Measurements from ENCODE around the gene TAB2. TPM values are rescaled to one million over a fixed set of nuclear protein-coding genes. Genes with fewer than 3 reads are reported as not detected.

The TAB2 gene
- total RNA-seq, 4 donors from 2014 or later: 32.5 to 71.4 (median 43.8) TPM

- no peak for DNase-seq (ENCODE audit: low spot score in 2 of 2)
- no peak overlapping the region for H3K4me3 ChIP-seq (ENCODE audit: low read depth, poor library complexity, severe bottlenecking)
- no peak for TF ChIP-seq POLR2A (IDR thresholded peaks at IDR 0.05)
- TF ChIP-seq, protein P1, sequence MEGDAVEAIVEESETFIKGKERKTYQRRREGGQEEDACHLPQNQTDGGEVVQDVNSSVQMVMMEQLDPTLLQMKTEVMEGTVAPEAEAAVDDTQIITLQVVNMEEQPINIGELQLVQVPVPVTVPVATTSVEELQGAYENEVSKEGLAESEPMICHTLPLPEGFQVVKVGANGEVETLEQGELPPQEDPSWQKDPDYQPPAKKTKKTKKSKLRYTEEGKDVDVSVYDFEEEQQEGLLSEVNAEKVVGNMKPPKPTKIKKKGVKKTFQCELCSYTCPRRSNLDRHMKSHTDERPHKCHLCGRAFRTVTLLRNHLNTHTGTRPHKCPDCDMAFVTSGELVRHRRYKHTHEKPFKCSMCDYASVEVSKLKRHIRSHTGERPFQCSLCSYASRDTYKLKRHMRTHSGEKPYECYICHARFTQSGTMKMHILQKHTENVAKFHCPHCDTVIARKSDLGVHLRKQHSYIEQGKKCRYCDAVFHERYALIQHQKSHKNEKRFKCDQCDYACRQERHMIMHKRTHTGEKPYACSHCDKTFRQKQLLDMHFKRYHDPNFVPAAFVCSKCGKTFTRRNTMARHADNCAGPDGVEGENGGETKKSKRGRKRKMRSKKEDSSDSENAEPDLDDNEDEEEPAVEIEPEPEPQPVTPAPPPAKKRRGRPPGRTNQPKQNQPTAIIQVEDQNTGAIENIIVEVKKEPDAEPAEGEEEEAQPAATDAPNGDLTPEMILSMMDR (IDR thresholded peaks at IDR 0.05): no peak
- WGBS, 2 donors: 81 to 94% methylated on average over 4 of the region's 4 CpGs
- intact Hi-C loops (cut with DNase I; ENCODE audit: low total_unique reads): no loop called here
Measured at GRCh38 chr6:149414009-149414408, 96.5 kb downstream of the TAB2 start.

DNA sequence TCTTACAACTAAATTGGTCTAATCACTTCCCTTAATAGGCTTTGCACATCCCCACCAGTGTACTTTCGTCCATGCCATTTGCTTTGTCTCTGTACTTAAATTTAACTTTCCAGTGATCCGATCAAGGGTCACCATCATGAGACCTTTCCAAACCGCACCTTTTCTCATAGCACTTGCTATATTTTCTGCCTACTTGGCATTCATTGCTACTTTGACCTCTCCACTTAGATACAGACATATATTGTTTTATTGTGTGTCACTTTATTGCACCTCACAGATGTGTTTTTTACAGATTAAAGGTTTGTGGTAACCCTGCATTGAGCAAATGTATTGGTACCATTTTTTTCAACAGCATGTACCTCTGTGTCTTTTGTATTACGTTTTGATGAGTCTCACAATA is 97.3 kb downstream of the TAB2 start:
- 92 to 94% methylated on average over 4 of the region's 4 CpGs for WGBS, 2 donors

DNA sequence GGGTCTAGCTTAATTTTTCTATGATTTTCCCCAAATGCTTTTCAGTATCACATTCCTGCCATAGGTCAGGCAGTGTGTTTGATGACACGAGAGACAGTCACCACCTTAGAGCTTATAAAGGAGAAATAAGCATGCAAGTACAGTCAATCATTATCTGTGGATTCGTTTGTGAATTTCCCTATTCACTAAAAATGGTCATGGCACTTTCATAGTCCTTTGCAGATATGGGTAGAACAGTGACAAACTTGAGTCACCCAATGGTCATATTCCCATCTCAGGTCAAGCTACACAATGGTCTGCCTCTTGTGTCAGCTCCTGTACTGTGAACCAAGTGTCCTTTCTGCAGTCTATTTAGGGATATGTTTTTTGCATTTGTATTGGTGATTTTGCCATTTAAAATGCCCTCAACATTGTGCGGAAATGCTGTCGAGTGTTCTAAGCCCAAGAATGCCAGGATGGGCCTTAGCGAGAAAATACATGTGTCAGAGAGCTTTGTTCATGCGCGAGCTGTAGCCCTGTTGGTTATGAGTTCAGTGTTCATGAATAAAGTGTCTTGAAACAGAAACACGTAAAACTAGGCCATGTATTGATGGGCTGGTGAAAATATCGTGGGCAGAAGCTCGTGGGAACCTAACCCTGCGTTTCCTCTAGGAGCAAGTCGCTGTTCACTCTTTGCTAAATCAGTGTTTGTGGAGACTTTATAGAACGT is 102.3 kb downstream of the TAB2 start:
- no peak overlapping the region for H3K4me3 ChIP-seq (ENCODE audit: low read depth, poor library complexity, severe bottlenecking)
- TF ChIP-seq, protein P1 (IDR thresholded peaks at IDR 0.05): no peak
- no peak for TF ChIP-seq POLR2A (IDR thresholded peaks at IDR 0.05)
- DNase-seq (ENCODE audit: low spot score in 2 of 2): no peak
- intact Hi-C loops (cut with DNase I; ENCODE audit: low total_unique reads): no loop called here
- WGBS, 2 donors: 89 to 91% methylated on average over 13 of the region's 13 CpGs

More for the DNA sequence above, 97.3 kb downstream of the TAB2 start:
- TF ChIP-seq, protein P1 (IDR thresholded peaks at IDR 0.05): no peak
- no peak for TF ChIP-seq POLR2A (IDR thresholded peaks at IDR 0.05)
- H3K4me3 ChIP-seq (ENCODE audit: low read depth, poor library complexity, severe bottlenecking): no peak overlapping the region
- no peak for DNase-seq (ENCODE audit: low spot score in 2 of 2)
- intact Hi-C loops (cut with DNase I; ENCODE audit: low total_unique reads): no loop called here

GRCh38 chr6:149421132-149421531 is 103.6 kb downstream of the TAB2 start:
- 78 to 81% methylated on average over 5 of the region's 5 CpGs for WGBS, 2 donors
- TF ChIP-seq, protein P1 (IDR thresholded peaks at IDR 0.05): no peak
- no peak for TF ChIP-seq POLR2A (IDR thresholded peaks at IDR 0.05)
- no peak overlapping the region for H3K4me3 ChIP-seq (ENCODE audit: low read depth, poor library complexity, severe bottlenecking)
- intact Hi-C loops (cut with DNase I; ENCODE audit: low total_unique reads): no loop called here
- DNase-seq (ENCODE audit: low spot score in 2 of 2): no peak

DNA sequence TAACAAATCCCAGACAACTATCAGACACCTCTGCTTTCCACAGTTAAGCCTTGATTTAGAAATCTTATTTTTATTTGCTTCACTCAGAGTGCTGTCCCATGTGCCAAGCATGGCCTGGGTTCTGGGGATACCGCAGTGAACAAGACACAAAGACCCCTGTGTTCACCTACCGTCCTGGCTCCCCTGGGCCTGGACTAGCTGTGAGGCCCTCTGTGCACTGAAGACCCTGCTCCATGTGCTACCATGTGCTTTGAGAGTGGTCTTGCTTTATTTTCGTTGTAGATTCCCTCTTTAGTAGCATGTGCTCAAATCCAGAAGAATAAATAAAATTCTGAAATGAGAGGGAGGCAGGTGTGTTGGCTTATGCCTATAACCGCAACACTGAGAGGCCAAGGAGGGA is 105.1 kb downstream of the TAB2 start:
- intact Hi-C loops (cut with DNase I; ENCODE audit: low total_unique reads): no loop called here
- DNase-seq (ENCODE audit: low spot score in 2 of 2): no peak
- WGBS, 2 donors: 92 to 96% methylated on average over 4 of the region's 4 CpGs

More for the DNA sequence above, 105.1 kb downstream of the TAB2 start:
- no peak for TF ChIP-seq POLR2A (IDR thresholded peaks at IDR 0.05)
- TF ChIP-seq, protein P1 (IDR thresholded peaks at IDR 0.05): no peak
- no peak overlapping the region for H3K4me3 ChIP-seq (ENCODE audit: low read depth, poor library complexity, severe bottlenecking)
